MM.1S (cell line): ENCODE data around the gene MYO1B.

Experiments used
- DNase-seq: peaks from one replicate; pipeline ENCODE4 v3.0.0-alpha.2; 2015
- H2AFZ ChIP-seq: fragments of 300-600 bp; sonication (generic); 2 replicates; pipeline ENCODE4 v1.6.0; 2016; ENCODE audit warnings: antibody characterized with exemption, low read length
- H3F3A ChIP-seq: fragments of 300-600 bp; sonication (generic); 2 replicates; pipeline ENCODE4 v1.6.1; 2016; ENCODE audit warnings: mild to moderate bottlenecking, antibody characterized with exemption, low read length, moderate library complexity, mixed read lengths; ENCODE audit not compliant: insufficient read depth
- H3K27ac ChIP-seq: fragments of 300-600 bp; sonication (generic); 2 replicates; pipeline ENCODE4 v1.5.1; 2016; ENCODE audit warnings: mild to moderate bottlenecking, low read length
- H3K27me3 ChIP-seq: fragments of 300-600 bp; sonication (generic); replicated peaks from 2 replicates; pipeline ENCODE4 v1.6.0; 2016; ENCODE audit warnings: low read length; ENCODE audit not compliant: insufficient read depth
- H3K36me3 ChIP-seq: fragments of 300-600 bp; sonication (generic); replicated peaks from 2 replicates; pipeline ENCODE4 v1.6.1; 2016; ENCODE audit warnings: mild to moderate bottlenecking, low read length, mixed read lengths; ENCODE audit not compliant: insufficient read depth
- H3K4me1 ChIP-seq: fragments of 300-600 bp; sonication (generic); 2 replicates; pipeline ENCODE4 v1.6.1; 2016; ENCODE audit warnings: low read length, mixed read lengths
- H3K4me2 ChIP-seq: fragments of 300-600 bp; sonication (generic); 2 replicates; pipeline ENCODE4 v1.6.0; 2016; ENCODE audit warnings: low read depth, low read length
- H3K4me3 ChIP-seq: fragments of 300-600 bp; sonication (generic); 2 replicates; pipeline ENCODE4 v1.5.1; 2016; ENCODE audit warnings: low read length, mixed read lengths
- H3K79me2 ChIP-seq: fragments of 300-600 bp; sonication (generic); 2 replicates; pipeline ENCODE4 v1.6.1; 2016; ENCODE audit warnings: mixed run types, low read length, mixed read lengths
- H3K9ac ChIP-seq: fragments of 300-600 bp; sonication (generic); 2 replicates; pipeline ENCODE4 v1.6.1; 2016; ENCODE audit warnings: low read length, mixed read lengths
- H3K9me2 ChIP-seq: fragments of 300-600 bp; sonication (generic); replicated peaks from 2 replicates; pipeline ENCODE4 v1.6.1; 2016; ENCODE audit warnings: mild to moderate bottlenecking, low read length, mixed read lengths; ENCODE audit not compliant: insufficient read depth
- H3K9me3 ChIP-seq: fragments of 300-600 bp; sonication (generic); replicated peaks from 2 replicates; pipeline ENCODE4 v1.6.1; 2016; ENCODE audit warnings: mild to moderate bottlenecking, low read length, mixed read lengths; ENCODE audit not compliant: insufficient read depth
- H4K20me1 ChIP-seq: fragments of 300-600 bp; sonication (generic); 2 replicates; pipeline ENCODE4 v1.6.1; 2016; ENCODE audit warnings: mild to moderate bottlenecking, low read length, moderate library complexity, mixed read lengths; ENCODE audit not compliant: insufficient read depth
- CTCF ChIP-seq: fragments of 300-600 bp; sonication (generic); IDR thresholded peaks from 2 replicates; pipeline ENCODE4 v1.5.1; 2016; ENCODE audit warnings: antibody characterized with exemption, low read length, mixed read lengths
- EZH2 ChIP-seq: fragments of 300-600 bp; sonication (generic); optimal IDR thresholded peaks from 2 replicates; pipeline ENCODE3; 2017; ENCODE audit warnings: low read depth, mild to moderate bottlenecking, antibody characterized with exemption, low read length, mixed read lengths
- EZH2phosphoT487 ChIP-seq: fragments of 300-600 bp; sonication (generic); IDR thresholded peaks from 2 replicates; pipeline ENCODE4 v1.6.1; 2018; ENCODE audit warnings: antibody characterized with exemption, low read length

Gene MYO1B

GRCh38 chr2:191255271-191255670 is 10.1 kb downstream of the MYO1B start:
- TF ChIP-seq CTCF (no peak), EZH2 (no peak), EZH2phosphoT487 (no peak)
- no peak overlapping the region for H3K4me2 ChIP-seq
- no peak overlapping the region for H3K4me3 ChIP-seq
- H3K36me3 ChIP-seq: no peaks in the 10 kb centered on the region
- no peaks in the 10 kb centered on the region for H3K79me2 ChIP-seq
- no peaks in the 10 kb centered on the region for H4K20me1 ChIP-seq
- H2AFZ ChIP-seq: no peak overlapping the region
- DNase-seq: no peak
- H3K9me3 ChIP-seq: no peaks in the 10 kb centered on the region
- no peaks in the 10 kb centered on the region for H3K9me2 ChIP-seq
- H3K27ac ChIP-seq: no peak overlapping the region
- H3K27me3 ChIP-seq: no peaks in the 10 kb centered on the region
- H3F3A ChIP-seq: no peaks in the 10 kb centered on the region
- H3K9ac ChIP-seq: no peak overlapping the region
- H3K4me1 ChIP-seq: no peaks in the 10 kb centered on the region

GRCh38 chr2:191255756-191256312 is 10.6 kb downstream of the MYO1B start:
- no peaks in the 10 kb centered on the region for H3K4me1 ChIP-seq
- no peaks in the 10 kb centered on the region for H3K79me2 ChIP-seq
- H3K4me2 ChIP-seq: no peak overlapping the region
- H4K20me1 ChIP-seq: no peaks in the 10 kb centered on the region
- no peak overlapping the region for H3K9ac ChIP-seq
- H3K36me3 ChIP-seq: no peaks in the 10 kb centered on the region
- H3K27ac ChIP-seq: no peak overlapping the region
- no peak for DNase-seq
- H2AFZ ChIP-seq: no peak overlapping the region
- TF ChIP-seq EZH2phosphoT487: no peak
- no peak for TF ChIP-seq CTCF
- TF ChIP-seq EZH2: no peak
- H3K9me3 ChIP-seq: no peaks in the 10 kb centered on the region
- no peaks in the 10 kb centered on the region for H3K9me2 ChIP-seq
- H3K4me3 ChIP-seq: no peak overlapping the region
- no peaks in the 10 kb centered on the region for H3F3A ChIP-seq
- H3K27me3 ChIP-seq: no peaks in the 10 kb centered on the region

GRCh38 chr2:191257934-191258333 is 12.7 kb downstream of the MYO1B start:
- no peaks in the 10 kb centered on the region for H3K36me3 ChIP-seq
- TF ChIP-seq CTCF: no peak
- H3K4me2 ChIP-seq: no peak overlapping the region
- DNase-seq: no peak
- H3K9ac ChIP-seq: no peak overlapping the region
- no peaks in the 10 kb centered on the region for H3K9me3 ChIP-seq
- H3K4me1 ChIP-seq: no peaks in the 10 kb centered on the region
- H4K20me1 ChIP-seq: no peaks in the 10 kb centered on the region
- no peak overlapping the region for H3K4me3 ChIP-seq
- H3F3A ChIP-seq: no peaks in the 10 kb centered on the region
- H2AFZ ChIP-seq: no peak overlapping the region
- no peak overlapping the region for H3K27ac ChIP-seq
- no peaks in the 10 kb centered on the region for H3K9me2 ChIP-seq
- H3K79me2 ChIP-seq: no peaks in the 10 kb centered on the region
- H3K27me3 ChIP-seq: no peaks in the 10 kb centered on the region
